K562 (cell line): Measurements from ENCODE around the gene KIF21A. TPM values are rescaled to one million over a fixed set of nuclear protein-coding genes. Genes with fewer than 3 reads are reported as not detected.

ENCODE experiments used
- ATAC-seq: fragments of 200-7000 bp; cut with Tn5 transposase; 3 replicates; pipeline ENCODE4 v1.9.1; 2020; ENCODE audit warnings: moderate library complexity
- BruUV-seq: library from RNA; stranded (reverse); fragments of 400-500 nt; replicated peaks from 2 replicates; lab custom pipeline; 2021; lab: Mats Ljungman, UMichigan
- CTCF ChIA-PET: fragments of 300-600 bp; formaldehyde crosslinking; extraction: SDS; loops from one replicate; lab custom pipeline; 2021; ENCODE audit warnings: low intra/inter-chr PET ratio; lab: Yijun Ruan, JAX
- POLR2A ChIA-PET: fragments of 300-600, 350-650 bp; sonication (Branson Sonifier 250); formaldehyde crosslinking; extraction: SDS; loops from one replicate; lab custom pipeline; 2021; ENCODE audit warnings: antibody characterized with exemption, inconsistent platforms; lab: Yijun Ruan, JAX
- DNase-seq, 4 experiments: peaks; one replicate each; pipeline versions ENCODE4 v3.0.0 to v3.0.0-alpha.2; 2011 to 2018; ENCODE audit warnings: low spot score in 3 of 4, mixed read lengths in 3 of 4; ENCODE audit errors: extremely low read depth in 1 of 4
- FAIRE-seq: peaks from 2 replicates; lab custom pipeline; 2011; peaks lifted over from hg19 to GRCh38; lab: Jason Lieb, UNC
- H2AFZ ChIP-seq: 2 replicates; pipeline ENCODE4 v1.6.0; 2011; ENCODE audit warnings: low read depth, low read length, control low read depth, inconsistent platforms
- H3K27ac ChIP-seq: fragments of 200-600 bp; 3 replicates; pipeline ENCODE4 v1.8.0; 2011; ENCODE audit warnings: low read depth, mild to moderate bottlenecking, control low read depth, inconsistent platforms, low read length, moderate library complexity, mixed read lengths; ENCODE audit errors: extremely low read depth
- H3K27me3 ChIP-seq, 2 experiments: fragments of 300-600 bp in 1 of 2; 2 replicates in 1 of 2; 3 replicates in 1 of 2; pipeline versions ENCODE4 v1.6.0 to v1.8.0; 2011; ENCODE audit warnings: inconsistent platforms in 2 of 2, low read length in 2 of 2, mild to moderate bottlenecking in 1 of 2, mixed read lengths in 1 of 2, moderate library complexity in 1 of 2; ENCODE audit not compliant: control insufficient read depth in 2 of 2, insufficient read depth in 2 of 2
- H3K36me3 ChIP-seq: fragments of 300-600 bp; 3 replicates; pipeline ENCODE4 v1.8.0; 2011; ENCODE audit warnings: mild to moderate bottlenecking, low read length, inconsistent platforms; ENCODE audit not compliant: control insufficient read depth, insufficient read depth
- H3K4me1 ChIP-seq, 2 experiments: fragments of 200-600 bp in 1 of 2; replicated peaks in 1 of 2; 2 replicates in 1 of 2; 3 replicates in 1 of 2; pipeline versions ENCODE4 v1.5.1 to v1.8.0; 2011; ENCODE audit warnings: inconsistent platforms in 2 of 2, low read length in 2 of 2, mild to moderate bottlenecking in 1 of 2, mixed read lengths in 1 of 2, moderate library complexity in 1 of 2; ENCODE audit not compliant: control insufficient read depth in 2 of 2, insufficient read depth in 2 of 2
- H3K4me2 ChIP-seq: 2 replicates; pipeline ENCODE4 v1.6.1; 2011; ENCODE audit warnings: low read length, control low read depth, inconsistent platforms, mixed read lengths; ENCODE audit not compliant: insufficient read depth
- H3K4me3 ChIP-seq: fragments of 200-600 bp; sonication (generic), shearing (Covaris generic); 2 replicates; pipeline ENCODE4 v1.5.1; 2016; ENCODE audit warnings: control low read depth, inconsistent platforms
- H3K79me2 ChIP-seq: fragments of 200-600 bp; 3 replicates; pipeline ENCODE4 v1.8.0; 2011; ENCODE audit warnings: low read length, inconsistent platforms; ENCODE audit not compliant: control insufficient read depth, insufficient read depth
- H3K9ac ChIP-seq, 2 experiments: 2 replicates each; pipeline versions ENCODE4 v1.6.0 to v1.6.1; 2011; ENCODE audit warnings: low read depth in 2 of 2, low read length in 2 of 2, control low read depth in 1 of 2, inconsistent platforms in 1 of 2, mild to moderate bottlenecking in 1 of 2, mixed read lengths in 1 of 2; ENCODE audit not compliant: insufficient read depth in 1 of 2
- H3K9me1 ChIP-seq: one replicate; pipeline ENCODE4 v1.6.0; 2011; ENCODE audit warnings: inconsistent platforms, mild to moderate bottlenecking, low read length, moderate library complexity; ENCODE audit not compliant: control insufficient read depth, insufficient read depth
- H3K9me3 ChIP-seq: replicated peaks from 2 replicates; pipeline ENCODE4 v1.5.1; 2011; ENCODE audit warnings: low read depth, low read length, inconsistent platforms; ENCODE audit not compliant: control insufficient read depth, insufficient read depth
- H4K20me1 ChIP-seq: replicated peaks from 2 replicates; pipeline ENCODE4 v1.6.1; 2011; ENCODE audit warnings: low read length, inconsistent platforms, mixed read lengths; ENCODE audit not compliant: control insufficient read depth, insufficient read depth
- C11orf30 ChIP-seq: fragments of 450-650 bp; IDR thresholded peaks from 2 replicates; pipeline ENCODE4 v1.6.1; 2016; ENCODE audit warnings: low read depth, mild to moderate bottlenecking
- MAZ ChIP-seq, 2 experiments: fragments of 450-650 bp in 1 of 2; sonication (generic) in 1 of 2; formaldehyde crosslinking; IDR thresholded peaks in 1 of 2; conservative IDR thresholded peaks in 1 of 2; 2 replicates each; pipeline versions ENCODE4 v1.4.0 to v1.5.0; 2020; ENCODE audit warnings: mild to moderate bottlenecking in 1 of 2, missing genetic modification reagents in 1 of 2
- SOX6 ChIP-seq: fragments of 450-650 bp; IDR thresholded peaks from 2 replicates; pipeline ENCODE4 v1.6.1; 2014; ENCODE audit warnings: mild to moderate bottlenecking
- ZBTB49 ChIP-seq: sonication (generic); formaldehyde crosslinking; IDR thresholded peaks from 2 replicates; pipeline ENCODE4 v1.8.0; 2022; ENCODE audit warnings: missing genetic modification reagents, mild to moderate bottlenecking, borderline replicate concordance
- ZNF316 ChIP-seq: fragments of 450-650 bp; IDR thresholded peaks from 2 replicates; pipeline ENCODE4 v1.6.1; 2016
- WGBS: fragments of 100-300 bp; shearing (Covaris generic); methylation state at CpG from one replicate; pipeline ENCODE4 v1.1.6; 2016; ENCODE audit warnings: low coverage, mixed read lengths; ENCODE audit not compliant: insufficient coverage; ENCODE audit errors: missing lambda C conversion rate; 5-methylcytosine and 5-hydroxymethylcytosine counted together
- in situ Hi-C: fragments of 300-500 bp; cut with MboI; formaldehyde crosslinking; loops from 4 replicates; pipeline ENCODE4 v1.15.0; 2018; ENCODE audit warnings: inconsistent platforms, mixed read lengths
- intact Hi-C: fragments of 100-400 bp; cut with micrococcal nuclease; formaldehyde crosslinking; loops from 2 replicates; pipeline ENCODE4 v1.14.2; 2022
- polyA plus RNA-seq, 8 experiments: library from polyadenylated mRNA; depleted of rRNA in 4 of 8; stranded (reverse) in 5 of 8; unstranded in 3 of 8; fragments of >200 nt; fragmentation: Nextera tagmentation in 2 of 8; fragmentation: Illumina TruSeq in 1 of 8; extraction: Ambion mirVana in 2 of 8; extraction: Trizol in 1 of 8; gene quantifications; 2 replicates each; pipeline versions ENCODE4 v1.2.1 to v1.2.3, GENCODE V29; 2011 to 2014; ENCODE audit warnings: inconsistent platforms in 1 of 8, missing spikeins in 1 of 8
- total RNA-seq, 7 experiments: library from RNA; depleted of rRNA in 6 of 7; stranded (reverse); fragments of >200 nt in 6 of 7; fragmentation: Illumina TruSeq in 2 of 7; extraction: Trizol in 2 of 7; gene quantifications; 2 replicates each; pipeline versions ENCODE4 v1.2.1 to v1.2.3, GENCODE V29; 2011 to 2021; ENCODE audit warnings: low replicate concordance in 1 of 7
- TF ChIP-seq, protein P1 (sequence below): IDR thresholded peaks from 2 replicates; pipeline ENCODE4 v1.6.1; 2014; ENCODE audit warnings: antibody characterized with exemption

KIF21A gene
- total and polyA plus RNA-seq, 9 of the 15 experiments (the other 6 are each of a cell fraction or from before 2014, with no cell fraction given): 17.7 to 45.0 (median 30.3) TPM

- FAIRE-seq (no peak), DNase-seq (no peak), ATAC-seq (no peak)
- in situ Hi-C loops: no loop called here
- no peak for TF ChIP-seq MAZ (CRISPR knock-in tag; conservative IDR thresholded peaks at IDR 0.05 in 1 of 2, IDR thresholded peaks at IDR 0.05 in 1 of 2)
- peak; percentile 40; the same call in 1 of the 2 replicates for TF ChIP-seq ZNF316
- TF ChIP-seq C11orf30: peak; percentile 51
- ChIA-PET POLR2A (no interaction called here), CTCF (no interaction called here)
- Histone ChIP-seq H4K20me1 (no peaks in the 10 kb centered on the region), H3K27ac (no peak overlapping the region), H3K36me3 (peaks cover 56% of the 10 kb centered on the region; the same call in 2 of the 3 replicates), H3K9me1 (no peaks in the 10 kb centered on the region), H3K4me1 (no peaks in the 10 kb centered on the region; a peak in 1 of 5 replicates), H3K4me2 (no peak overlapping the region), H3K9ac (no peak overlapping the region), H3K9me3 (no peaks in the 10 kb centered on the region), H3K79me2 (no peaks in the 10 kb centered on the region), H3K4me3 (no peak overlapping the region), H2AFZ (no peak overlapping the region), H3K27me3 (no peaks in the 10 kb centered on the region)
- BruUV-seq: no TSS peak
- WGBS: 97% methylated on average over 2 of the region's 2 CpGs
- intact Hi-C loops: no loop called here
Measured at GRCh38 chr12:39359645-39360044, 83.3 kb downstream of the KIF21A start.

DNA sequence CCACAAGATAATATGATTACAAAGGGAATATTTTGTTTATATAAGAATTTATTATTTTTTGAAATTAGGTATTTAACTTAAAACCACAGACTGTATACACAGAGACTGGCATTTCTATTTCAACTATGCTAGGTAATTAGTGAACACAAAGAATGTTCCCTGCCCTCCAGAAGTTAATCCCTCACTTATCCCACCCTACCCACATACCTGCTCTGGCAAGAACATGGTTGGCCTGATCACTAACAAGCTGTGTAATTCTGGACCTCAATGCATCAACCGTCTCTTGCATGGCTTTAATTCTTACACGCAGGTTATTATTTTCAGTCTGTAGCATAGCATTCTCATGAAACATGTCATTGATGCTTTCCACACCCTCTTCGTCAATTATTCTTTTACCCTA lies 85.9 kb downstream of the KIF21A start:
- Histone ChIP-seq H3K36me3 (peaks cover 44% of the 10 kb centered on the region), H2AFZ (no peak overlapping the region), H3K9ac (no peak overlapping the region), H3K9me3 (no peaks in the 10 kb centered on the region), H3K4me2 (no peak overlapping the region), H3K4me1 (no peaks in the 10 kb centered on the region; a peak in 1 of 5 replicates), H4K20me1 (no peaks in the 10 kb centered on the region), H3K4me3 (no peak overlapping the region), H3K9me1 (no peaks in the 10 kb centered on the region), H3K27me3 (no peaks in the 10 kb centered on the region), H3K79me2 (no peaks in the 10 kb centered on the region), H3K27ac (no peak overlapping the region)
- in situ Hi-C loops (no loop called here), intact Hi-C loops (no loop called here)
- 93% methylated on average over 3 of the region's 3 CpGs for WGBS
- DNase-seq (no peak), ATAC-seq (no peak), FAIRE-seq (no peak)
- ChIA-PET CTCF (no interaction called here), POLR2A (interaction anchor here (0.5 kb wide), 1 partner anchor 34 kb away, joined by 3 read pairs; no protein-coding TSS in a partner anchor)
- no TSS peak for BruUV-seq
- TF ChIP-seq ZBTB49 (CRISPR knock-in tag) (no peak), SOX6 (no peak)
- TF ChIP-seq, protein P1, sequence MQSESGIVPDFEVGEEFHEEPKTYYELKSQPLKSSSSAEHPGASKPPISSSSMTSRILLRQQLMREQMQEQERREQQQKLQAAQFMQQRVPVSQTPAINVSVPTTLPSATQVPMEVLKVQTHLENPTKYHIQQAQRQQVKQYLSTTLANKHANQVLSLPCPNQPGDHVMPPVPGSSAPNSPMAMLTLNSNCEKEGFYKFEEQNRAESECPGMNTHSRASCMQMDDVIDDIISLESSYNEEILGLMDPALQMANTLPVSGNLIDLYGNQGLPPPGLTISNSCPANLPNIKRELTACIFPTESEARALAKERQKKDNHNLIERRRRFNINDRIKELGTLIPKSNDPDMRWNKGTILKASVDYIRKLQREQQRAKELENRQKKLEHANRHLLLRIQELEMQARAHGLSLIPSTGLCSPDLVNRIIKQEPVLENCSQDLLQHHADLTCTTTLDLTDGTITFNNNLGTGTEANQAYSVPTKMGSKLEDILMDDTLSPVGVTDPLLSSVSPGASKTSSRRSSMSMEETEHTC: no peak
